CD4-positive, alpha-beta T cell treated with Interleukin-10 for 1 hour (primary cell): ENCODE measurements around the gene INTS11.
A peak's percentile ranks its signal among the peaks of the same experiment; 100 is the strongest.

Experiments used
- DNase-seq: peaks from one replicate; pipeline ENCODE4 v3.0.0-alpha.2; 2020

Gene INTS11

DNA sequence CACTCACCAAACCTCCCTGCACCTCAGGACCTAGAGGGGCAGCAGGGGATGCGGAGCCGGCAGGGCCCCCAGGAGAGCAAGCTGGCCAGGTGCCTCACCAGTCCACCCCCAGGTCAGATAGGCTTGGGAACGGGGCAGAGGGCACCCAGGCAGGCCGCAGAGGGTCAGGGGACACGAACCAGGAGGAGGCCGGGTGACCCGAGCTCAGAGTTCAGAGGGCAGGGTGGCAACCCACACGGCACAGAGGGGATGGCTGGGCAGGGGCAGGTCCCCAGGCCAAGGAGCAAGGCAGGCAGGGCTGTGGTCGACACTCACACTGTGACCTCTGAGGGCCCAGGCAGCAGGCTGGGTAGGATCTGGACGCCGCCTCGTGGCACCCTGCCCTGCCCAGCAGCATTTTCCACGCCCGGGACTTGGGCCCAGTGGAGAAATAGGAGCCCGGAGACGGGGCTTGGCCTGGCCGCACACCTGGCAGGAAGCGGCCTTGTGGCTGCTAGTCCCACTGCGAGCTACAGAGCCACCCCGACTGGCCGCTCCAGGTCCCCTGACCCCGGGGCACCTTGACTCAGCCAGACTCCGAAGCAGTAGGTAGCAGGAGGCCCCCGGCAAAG is 19.5 kb upstream of the INTS11 start:
- no peak for DNase-seq

DNA sequence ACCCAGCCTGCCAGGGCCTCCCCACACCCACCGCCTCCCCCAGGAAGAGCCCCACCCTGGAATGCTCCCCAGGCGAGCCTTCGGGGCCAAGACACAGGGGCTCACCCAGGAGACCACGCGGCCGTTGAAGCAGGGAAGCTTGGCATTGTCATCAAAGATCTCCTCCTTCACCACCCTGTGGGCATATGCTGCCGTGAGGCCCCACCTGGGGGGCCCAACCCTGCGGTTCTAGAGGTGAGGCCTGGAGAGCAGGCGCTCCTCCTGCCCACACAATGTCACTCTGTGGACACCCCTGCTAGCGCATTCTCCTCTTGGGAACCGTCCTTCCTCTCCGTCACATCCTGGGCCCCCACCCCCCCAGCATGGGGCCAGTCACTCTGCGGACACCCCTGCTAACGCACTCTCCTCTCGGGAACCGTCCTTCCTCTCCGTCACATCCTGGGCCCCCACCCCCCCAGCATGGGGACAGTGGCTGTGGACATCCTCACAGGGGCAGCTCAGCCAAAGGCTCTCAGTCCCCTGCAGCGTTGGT is 18.2 kb upstream of the INTS11 start:
- DNase-seq: no peak

DNA sequence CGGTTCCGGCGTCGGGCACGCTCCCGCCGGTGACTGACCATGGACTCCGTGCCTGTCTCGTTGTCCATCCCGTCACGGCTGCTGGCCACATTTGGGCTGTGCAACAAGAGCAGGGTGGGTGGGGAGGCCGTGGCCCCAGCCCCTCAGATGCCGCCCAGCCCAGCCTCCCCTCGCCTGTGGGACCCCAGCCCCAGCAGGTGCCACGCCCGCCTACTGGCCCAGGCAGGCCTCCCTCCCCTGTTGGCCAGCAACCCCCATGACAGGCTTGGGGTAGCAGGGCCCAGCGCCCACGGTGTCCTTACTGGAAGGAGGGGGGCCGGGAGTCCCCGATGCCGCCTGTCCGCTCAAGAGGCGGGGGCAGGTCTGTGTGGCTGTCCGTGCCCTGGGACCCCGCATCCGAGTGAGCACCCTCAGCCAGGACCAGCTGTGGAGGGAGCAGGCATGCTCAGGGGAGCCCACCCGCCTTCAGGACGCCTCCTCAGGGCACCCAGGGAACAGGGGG is 17.7 kb upstream of the INTS11 start:
- no peak for DNase-seq

DNA sequence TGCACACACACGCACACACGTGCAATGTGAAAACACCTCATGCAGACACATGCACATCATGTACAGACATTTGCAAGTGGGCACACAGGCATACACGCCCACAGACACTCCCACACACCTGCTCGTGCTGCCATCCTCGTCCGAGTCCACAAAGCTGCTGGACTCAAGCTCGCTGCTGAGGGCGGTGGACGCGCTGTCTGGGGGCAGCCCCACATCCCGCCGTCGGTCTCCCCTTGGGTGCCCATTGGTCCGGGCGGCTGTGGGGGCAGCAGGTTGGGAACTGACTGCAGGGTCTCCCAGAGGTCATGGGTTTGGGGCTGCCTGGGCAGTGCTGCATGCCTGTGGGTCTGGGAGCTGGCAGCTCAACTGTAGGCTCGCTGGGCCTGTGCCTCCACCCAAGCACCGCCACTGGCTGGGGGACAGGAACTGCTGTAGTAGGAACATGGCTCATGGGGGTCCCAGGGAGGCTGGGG is 17.1 kb upstream of the INTS11 start:
- no peak for DNase-seq

DNA sequence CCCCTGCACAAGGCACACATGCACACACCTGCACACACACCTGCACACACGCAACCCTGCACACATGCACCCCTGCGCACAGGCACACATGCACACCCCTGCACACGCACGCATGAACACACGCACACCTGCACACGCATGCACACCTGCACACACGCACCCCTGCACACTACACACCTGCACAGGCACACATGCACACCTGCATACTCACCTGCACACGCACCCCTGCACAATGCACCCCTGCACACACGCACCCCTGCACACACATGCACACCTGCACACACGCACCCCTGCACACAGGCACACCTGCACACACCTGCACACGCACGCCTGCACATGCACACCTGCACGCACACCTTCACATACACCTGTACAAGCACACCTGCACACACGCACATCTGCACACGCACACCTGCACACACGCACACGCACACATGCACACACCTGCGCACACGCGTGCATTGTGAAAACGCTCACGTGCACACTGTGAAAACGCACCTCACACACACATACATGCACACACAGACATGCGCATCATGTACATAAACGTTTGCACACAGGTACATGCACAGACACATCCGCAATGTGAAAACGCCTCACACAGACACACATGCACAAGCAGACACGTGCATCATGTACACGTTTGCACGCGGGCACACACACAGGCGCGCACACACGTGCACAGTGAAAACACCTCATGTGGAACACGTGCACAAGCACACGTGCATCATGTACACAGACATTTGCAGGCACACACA is 16.5 kb upstream of the INTS11 start:
- no peak for DNase-seq

DNA sequence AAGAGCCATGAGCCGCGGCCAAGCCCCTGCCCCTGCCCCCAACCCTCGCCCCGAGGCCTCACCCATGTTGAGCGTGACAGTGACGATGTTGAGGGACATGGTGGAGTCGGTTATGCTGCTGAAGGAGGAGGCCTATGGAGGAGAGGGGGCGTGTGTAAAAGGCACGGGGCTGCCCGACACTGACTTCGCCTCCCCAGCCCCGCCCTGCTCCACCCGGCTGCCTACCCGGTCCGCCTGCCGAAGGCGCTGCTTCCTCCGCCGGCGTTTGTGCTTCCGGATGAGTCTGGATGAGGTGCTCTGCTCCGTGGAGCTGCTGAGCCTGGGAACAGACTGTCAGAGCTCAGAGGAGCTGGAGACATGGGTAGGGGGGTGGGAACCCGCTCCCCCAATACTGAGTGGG is 15.7 kb upstream of the INTS11 start:
- DNase-seq: no peak

DNA sequence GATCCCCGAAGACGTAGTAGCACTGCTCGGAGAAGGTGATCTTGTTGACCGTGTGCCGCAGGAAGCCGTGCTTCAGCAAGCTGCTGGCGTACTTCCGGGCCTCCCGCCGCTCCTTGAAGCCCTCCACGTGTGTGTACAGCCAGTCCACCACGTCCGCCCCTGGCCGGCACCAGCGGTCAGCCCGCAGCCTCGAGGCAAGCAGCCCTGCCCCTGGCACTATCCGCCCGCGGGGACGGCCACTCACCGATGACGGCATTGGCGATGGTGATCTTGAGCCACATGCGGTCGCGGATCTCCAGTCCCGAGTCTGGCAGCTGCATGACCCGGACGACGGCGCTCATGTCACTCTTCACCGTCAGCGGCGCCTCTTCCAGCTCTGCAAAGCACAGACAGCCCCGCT is 13.8 kb upstream of the INTS11 start:
- no peak for DNase-seq

DNA sequence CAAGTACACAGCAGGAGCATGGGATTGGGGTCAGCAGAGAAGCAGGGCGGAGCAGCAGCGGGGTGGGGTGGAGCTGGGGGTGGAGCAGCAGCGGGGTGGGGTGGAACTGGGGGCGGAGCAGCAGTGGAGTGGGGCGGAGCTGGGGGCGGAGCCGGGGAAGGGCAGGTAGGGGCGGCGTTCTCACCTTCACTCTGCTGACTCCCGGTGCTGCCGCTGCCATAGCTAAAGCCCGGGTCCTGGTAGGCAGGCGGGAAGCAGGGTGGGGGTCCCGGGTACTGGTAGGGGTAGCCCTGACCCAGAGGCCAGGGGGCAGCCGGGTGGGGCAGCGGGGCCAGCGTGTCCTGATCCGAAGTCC is 13.3 kb upstream of the INTS11 start:
- DNase-seq: peak; percentile 36

DNA sequence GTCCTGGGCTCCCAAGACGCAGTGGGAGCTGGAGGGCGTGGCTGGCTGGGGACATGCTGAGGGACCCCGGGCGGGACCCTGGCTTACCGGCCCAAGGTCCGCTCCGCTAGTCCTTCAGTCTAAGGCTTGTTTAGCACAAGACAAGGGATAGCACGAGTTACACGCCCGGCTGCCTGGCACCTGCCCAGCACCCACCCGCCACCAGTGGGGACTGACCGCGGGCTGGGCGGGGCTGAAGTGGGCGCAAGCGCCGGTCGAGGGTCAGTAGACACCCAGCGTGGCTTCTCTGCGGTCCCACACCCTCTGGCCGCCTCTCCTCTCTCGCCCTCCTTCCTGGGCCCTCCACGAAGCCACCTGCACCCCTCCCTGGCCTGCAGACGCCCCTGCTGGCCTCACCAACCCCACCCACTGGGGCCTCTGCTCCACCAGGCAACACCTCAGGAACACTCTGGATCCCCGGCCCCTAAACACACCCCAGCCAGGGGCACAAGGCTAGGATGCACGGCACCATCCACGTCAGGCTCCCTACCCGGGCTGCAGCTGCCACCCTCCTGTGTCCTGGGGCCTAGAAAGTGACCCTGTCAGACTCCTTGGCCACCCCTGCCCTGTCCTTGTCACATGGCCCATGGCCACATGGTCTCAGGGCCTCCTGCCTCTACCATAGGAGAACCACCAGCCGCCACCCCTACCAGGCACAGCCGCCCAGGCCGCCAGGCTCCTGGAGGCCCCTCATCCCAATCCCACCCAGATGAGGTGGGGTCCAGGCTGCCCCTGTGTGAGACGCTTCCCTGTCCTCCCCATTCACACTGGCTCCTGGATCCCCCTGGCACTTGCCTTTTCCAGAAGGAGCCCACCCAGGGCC is 12.7 kb upstream of the INTS11 start:
- no peak for DNase-seq

DNA sequence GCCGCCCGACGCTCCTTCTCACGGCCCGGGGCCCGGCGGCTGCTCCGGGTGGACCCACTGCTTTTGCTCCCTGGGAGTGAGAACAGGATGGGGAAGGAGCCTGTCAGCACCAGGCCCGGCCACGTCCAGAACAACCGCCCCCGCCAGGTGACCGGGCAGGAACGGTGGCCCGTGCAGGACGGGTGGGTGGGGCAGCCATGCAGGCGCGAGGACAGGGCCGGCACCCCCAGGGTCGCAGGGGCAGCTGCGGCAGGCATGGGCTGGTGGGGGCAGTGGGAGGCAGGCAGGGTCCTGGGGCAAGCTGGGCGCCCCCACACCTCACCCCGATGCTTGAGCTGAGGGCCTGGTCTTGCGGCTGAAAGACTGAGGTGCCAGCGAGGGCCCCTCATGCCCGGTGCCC is 12.0 kb upstream of the INTS11 start:
- no peak for DNase-seq

DNA sequence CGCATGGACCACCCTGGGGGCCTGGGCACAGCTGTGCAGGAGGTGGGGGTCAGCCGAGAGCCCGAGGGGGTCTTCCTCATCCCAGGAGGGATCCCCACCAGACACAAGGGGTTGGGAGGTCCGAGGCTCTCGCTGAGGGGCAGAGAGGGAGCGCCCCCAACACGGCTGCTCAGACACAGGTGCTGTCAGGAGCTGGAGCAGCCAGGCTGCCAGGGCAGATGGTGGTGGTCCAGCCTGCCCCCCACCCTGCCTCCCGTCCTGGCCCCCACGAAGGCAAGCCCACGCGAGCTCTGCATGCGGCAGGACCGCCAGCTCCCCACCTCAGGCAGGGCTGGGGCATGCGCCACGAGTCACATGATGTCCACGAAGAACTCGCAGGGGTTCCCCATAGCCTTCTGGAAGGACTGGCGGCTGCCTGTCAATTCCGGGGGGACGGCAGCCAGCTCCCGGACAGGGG is 11.4 kb upstream of the INTS11 start:
- DNase-seq: no peak

DNA sequence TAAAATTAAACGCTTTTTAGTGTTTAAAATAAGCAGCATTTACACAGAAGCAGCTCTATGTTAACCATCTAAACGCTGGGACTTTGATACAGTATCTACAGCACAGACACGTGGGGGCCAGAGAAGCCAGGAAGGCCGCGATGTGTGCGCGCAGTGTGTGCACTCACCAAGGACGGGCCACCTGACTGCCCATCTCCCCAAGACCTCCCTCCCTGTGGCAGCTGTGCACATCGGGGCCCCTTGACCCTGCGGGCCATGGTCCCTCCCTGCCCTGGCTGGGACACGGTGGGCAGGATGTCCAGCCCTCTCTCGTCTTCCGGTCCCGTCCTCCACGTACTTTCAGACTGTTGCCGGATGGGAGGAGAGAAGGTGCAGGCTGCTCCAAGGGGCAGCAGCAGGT is 10.8 kb upstream of the INTS11 start:
- DNase-seq: no peak

DNA sequence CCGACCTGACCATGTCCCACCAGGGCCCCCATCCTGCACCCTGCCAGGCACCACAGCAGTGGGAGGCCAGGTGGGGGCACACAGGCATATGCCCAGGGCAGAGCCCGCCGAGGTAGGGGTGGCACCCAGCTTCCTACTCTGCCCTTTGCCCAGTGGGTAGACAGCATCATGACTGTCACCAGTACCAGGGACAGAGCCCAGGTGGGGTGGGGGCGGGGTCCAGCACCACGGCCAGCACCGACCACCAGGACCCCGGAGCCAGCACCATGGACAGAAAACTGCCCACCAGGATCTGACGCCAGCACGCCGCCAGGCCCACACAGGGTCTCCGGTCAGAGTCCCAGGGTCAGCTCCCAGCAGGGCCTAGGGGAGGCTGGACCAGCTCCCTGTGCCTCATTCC is 10.4 kb upstream of the INTS11 start:
- DNase-seq: no peak

DNA sequence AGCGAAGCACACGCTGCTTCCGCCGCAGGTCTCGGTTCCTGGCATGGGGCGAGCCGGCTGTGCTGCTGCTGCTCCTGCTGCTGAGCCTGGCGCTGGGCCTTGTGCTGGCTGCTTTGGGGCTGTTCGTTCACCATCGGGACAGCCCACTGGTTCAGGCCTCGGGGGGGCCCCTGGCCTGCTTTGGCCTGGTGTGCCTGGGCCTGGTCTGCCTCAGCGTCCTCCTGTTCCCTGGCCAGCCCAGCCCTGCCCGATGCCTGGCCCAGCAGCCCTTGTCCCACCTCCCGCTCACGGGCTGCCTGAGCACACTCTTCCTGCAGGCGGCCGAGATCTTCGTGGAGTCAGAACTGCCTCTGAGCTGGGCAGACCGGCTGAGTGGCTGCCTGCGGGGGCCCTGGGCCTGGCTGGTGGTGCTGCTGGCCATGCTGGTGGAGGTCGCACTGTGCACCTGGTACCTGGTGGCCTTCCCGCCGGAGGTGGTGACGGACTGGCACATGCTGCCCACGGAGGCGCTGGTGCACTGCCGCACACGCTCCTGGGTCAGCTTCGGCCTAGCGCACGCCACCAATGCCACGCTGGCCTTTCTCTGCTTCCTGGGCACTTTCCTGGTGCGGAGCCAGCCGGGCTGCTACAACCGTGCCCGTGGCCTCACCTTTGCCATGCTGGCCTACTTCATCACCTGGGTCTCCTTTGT is 9.2 kb upstream of the INTS11 start:
- no peak for DNase-seq

DNA sequence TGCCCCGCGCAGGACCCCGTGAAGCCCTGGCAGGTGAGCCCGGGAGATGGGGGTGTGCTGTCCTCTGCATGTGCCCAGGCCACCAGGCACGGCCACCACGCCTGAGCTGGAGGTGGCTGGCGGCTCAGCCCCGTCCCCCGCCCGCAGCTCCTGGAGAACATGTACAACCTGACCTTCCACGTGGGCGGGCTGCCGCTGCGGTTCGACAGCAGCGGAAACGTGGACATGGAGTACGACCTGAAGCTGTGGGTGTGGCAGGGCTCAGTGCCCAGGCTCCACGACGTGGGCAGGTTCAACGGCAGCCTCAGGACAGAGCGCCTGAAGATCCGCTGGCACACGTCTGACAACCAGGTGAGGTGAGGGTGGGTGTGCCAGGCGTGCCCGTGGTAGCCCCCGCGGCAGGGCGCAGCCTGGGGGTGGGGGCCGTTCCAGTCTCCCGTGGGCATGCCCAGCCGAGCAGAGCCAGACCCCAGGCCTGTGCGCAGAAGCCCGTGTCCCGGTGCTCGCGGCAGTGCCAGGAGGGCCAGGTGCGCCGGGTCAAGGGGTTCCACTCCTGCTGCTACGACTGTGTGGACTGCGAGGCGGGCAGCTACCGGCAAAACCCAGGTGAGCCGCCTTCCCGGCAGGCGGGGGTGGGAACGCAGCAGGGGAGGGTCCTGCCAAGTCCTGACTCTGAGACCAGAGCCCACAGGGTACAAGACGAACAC is 8.5 kb upstream of the INTS11 start:
- no peak for DNase-seq

DNA sequence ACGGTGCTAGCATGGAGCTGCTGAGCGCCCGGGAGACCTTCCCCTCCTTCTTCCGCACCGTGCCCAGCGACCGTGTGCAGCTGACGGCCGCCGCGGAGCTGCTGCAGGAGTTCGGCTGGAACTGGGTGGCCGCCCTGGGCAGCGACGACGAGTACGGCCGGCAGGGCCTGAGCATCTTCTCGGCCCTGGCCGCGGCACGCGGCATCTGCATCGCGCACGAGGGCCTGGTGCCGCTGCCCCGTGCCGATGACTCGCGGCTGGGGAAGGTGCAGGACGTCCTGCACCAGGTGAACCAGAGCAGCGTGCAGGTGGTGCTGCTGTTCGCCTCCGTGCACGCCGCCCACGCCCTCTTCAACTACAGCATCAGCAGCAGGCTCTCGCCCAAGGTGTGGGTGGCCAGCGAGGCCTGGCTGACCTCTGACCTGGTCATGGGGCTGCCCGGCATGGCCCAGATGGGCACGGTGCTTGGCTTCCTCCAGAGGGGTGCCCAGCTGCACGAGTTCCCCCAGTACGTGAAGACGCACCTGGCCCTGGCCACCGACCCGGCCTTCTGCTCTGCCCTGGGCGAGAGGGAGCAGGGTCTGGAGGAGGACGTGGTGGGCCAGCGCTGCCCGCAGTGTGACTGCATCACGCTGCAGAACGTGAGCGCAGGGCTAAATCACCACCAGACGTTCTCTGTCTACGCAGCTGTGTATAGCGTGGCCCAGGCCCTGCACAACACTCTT is 7.7 kb upstream of the INTS11 start:
- DNase-seq: no peak

DNA sequence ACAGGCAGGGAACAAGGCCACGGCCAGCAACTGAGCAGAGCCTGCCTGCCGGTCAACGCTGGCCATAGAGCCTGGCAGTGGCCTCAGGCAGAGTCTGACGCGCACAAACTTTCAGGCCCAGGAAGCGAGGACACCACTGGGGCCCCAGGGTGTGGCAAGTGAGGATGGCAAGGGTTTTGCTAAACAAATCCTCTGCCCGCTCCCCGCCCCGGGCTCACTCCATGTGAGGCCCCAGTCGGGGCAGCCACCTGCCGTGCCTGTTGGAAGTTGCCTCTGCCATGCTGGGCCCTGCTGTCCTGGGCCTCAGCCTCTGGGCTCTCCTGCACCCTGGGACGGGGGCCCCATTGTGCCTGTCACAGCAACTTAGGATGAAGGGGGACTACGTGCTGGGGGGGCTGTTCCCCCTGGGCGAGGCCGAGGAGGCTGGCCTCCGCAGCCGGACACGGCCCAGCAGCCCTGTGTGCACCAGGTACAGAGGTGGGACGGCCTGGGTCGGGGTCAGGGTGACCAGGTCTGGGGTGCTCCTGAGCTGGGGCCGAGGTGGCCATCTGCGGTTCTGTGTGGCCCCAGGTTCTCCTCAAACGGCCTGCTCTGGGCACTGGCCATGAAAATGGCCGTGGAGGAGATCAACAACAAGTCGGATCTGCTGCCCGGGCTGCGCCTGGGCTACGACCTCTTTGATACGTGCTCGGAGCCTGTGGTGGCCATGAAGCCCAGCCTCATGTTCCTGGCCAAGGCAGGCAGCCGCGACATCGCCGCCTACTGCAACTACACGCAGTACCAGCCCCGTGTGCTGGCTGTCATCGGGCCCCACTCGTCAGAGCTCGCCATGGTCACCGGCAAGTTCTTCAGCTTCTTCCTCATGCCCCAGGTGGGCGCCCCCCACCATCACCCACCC is 6.9 kb upstream of the INTS11 start, which contains the start of gene TAS1R3:
Gene TAS1R3 (plus strand): TSS at position 213 of the 898 bp plus-strand sequence. CDS start 66 bp downstream, at position 279.
- no peak for DNase-seq

DNA sequence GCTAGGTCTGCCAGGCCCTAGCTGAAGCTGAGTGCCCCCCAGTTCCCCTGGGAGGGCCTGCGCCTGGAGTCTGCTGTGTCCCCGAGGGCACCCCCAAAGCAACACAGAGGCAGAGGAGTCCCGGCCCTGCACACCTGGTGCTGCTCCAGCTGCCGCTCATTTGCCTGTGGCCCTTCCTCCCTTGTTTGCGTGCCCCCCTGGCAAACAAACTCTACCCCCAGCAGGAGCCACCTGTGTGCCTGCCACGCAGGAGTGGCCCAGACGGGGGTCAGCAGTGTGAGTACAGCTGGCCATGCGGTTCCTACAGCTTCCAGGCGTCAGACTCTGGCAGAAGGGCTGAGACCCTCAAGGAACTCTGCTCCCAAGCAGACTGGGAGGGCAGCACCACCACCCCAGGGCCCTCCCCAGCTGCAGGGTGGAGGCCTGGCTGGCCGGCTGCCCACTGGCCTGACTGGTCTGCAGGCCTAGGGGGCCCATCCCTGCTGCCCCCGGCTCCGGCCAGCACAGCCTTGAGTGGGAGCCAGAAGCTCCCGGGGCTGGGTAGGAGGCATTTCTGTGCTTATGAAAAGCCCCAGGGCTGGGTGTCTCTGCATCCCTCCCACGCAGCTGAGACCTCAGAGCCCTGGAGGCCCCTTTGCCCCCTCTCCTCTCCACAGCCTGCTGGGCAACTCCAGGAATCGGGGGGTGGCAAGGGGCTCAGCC is 6.1 kb upstream of the INTS11 start:
- DNase-seq: no peak
